ENCODE data around the gene ZDHHC8.

The ZDHHC8 gene

DNA sequence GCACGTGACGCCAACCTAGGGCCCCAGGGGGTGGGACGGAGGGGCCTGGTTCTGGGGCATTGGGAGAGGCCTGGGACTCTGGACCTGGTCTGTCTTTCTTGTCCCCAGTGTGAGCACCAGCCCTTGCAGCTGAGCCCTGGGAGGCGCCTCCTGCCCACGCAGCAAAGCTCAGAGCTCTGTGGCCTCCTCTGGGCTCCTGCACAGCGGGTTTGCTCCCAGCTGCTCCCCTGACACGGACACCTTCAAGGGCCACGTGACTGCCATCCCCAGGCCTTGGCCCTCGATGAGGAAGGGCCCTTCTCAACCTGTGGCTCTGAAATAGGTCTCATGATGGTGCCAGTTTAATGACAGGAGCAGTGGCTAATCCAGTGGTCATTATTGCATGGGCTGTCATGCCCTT, 50.8 kb downstream of the ZDHHC8 start:
- DNase-seq = no peak

DNA sequence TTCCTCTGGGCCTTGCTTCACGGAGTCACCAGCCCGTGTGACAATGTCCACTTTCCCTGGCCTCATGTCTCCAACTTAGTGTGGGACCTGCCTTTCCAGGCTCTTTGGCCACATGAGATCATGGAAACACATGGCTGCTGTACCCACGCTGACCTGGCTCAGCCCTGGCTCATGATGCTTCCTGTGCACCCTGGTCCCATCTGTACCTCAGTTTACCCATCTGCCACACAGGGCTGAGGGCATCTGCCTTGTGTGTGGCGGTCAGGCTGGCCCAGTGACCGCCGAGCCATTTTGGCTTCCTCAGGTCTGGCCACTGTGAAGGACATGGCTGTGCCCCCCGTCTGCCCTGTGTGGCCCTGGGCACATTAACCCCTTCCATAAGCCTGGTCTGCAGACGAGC, 51.5 kb downstream of the ZDHHC8 start:
- no peak for DNase-seq

DNA sequence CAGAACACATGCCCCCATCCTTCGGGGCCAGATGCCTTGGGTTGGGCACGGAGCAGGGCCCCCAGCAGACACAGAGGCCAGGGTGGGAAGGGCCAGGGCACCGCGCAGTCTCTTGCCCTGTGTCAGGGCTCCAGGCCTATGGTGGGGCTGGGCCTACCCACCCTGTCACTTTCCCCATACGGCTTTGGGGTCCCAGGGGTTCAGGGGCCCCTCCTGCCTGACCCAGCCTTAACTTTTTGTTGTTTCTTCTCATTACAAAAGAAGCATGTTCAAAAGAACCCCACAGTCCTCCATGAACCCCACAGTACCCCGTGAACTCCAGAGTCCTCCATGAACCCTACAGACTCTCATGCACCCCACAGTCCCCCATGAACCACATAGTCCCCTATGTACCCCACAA, 52.2 kb downstream of the ZDHHC8 start:
- DNase-seq = no peak

DNA sequence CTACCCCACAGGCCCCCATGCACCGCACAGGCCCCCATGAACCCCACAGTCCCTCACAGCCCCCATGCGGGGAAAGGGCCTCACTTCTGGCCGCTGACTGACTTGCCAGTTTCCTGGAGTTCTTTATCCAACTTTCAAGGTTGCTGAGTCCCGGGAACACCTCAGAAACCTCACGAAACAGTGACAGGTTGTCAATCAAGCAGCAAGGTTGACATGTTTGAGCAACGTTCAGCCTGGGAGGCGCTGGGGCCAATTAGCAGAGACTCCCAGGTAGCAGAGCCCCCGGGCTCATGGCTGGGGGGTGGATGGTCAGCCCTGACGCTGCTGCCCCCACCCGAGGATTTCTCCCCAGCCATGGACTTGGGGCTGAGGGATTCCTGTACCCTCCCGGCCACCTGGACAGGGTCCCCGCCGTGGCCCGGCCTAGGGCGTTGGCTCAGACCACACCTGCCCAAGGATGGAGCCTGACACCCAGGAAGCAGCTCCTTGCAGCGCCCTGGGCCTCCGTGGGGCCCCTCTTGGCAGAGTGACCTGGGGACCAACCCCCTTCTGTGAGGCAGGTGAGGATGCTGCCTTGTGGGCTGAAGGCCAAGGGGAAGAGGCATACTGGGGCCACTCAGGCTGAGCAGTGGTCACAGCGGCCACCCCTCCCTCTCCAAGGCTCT, 53.0 kb downstream of the ZDHHC8 start:
- no peak for DNase-seq

DNA sequence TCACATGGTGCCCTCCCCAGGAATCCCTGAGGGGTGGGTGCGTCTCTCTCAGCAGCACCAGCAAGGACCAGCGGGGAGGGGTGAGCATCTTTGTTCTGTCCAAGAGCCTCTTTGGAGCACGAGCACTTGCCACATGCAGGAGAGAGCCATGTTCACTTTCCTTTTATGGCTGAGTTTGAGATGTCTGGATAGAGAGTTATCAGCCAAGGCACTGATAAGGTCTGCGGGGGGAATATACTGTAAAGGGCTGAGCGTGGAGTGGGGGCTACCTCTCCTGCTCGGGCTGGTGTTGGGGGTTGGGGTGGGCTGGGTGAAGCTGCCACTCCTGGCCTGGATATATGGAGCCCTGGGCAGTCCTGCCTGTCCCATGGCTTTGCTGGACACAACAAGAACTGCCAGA, 54.1 kb downstream of the ZDHHC8 start:
- DNase-seq = no peak

DNA sequence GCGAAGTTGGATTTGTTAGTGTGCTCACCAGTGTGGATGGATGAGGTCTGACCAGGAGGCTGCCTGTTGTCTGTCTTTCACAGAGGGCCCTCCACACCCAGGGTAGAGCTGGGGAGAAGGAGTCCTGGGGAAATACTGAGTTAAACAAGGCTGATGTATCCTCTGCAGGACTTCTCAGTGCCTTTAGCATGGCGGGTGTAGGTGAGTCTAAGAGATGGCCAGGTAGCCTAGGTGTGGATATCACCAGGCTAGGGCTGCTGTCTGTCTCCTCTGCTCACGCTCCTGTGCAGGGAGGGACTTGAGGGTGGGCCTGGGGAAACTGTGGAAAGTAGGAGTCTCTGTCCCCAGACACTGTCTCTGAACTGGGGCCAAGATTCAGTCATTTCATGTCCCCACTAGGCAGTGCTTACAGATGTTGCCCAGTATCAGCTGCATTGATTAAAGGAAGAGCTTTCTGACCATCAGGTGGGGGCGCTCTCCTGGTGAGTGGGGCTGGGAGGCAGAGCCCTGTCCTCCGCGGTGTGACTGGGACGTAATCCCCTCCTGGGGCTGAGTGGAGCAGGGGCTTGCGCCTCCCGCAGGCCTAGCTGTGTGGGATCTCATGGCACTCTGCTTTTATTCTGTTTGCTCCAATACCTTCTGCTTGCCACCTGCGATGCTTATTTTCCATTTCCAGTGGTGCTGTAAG, 54.7 kb downstream of the ZDHHC8 start:
- DNase-seq = peak in 1 of 2 experiments; percentile 15

DNA sequence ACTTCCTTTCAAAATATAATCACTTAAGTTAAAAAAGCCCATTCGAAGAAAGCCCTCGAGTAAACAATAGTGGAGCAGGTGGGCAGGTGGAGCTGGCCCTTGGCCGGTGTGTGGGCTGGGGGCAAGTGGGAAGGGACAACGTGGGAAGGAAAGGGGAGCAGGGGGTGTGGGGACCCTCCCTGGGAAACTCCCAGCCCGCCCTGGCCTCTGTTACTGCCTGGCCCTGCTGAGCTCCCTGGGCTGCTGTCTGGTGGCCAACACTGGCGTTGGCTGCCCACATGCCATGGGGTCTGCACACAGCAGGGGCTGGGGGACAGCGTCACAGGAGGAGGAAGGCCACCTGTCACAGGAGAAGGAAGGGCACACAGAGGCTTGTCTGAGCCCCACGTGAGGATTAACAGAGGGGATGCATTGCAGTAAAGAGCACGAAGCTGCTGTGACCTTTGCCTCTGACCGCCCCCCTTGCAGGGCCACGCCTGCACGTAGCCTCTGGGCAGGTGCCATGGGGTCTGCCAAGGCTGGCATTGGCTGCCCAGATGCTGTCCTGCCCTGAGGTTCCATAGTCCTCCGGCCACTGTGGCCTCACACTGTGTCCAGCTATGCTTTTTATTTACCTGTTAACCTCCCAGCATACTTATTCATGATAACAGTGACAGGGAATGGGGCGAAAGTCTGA, 55.4 kb downstream of the ZDHHC8 start:
- DNase-seq = no peak

DNA sequence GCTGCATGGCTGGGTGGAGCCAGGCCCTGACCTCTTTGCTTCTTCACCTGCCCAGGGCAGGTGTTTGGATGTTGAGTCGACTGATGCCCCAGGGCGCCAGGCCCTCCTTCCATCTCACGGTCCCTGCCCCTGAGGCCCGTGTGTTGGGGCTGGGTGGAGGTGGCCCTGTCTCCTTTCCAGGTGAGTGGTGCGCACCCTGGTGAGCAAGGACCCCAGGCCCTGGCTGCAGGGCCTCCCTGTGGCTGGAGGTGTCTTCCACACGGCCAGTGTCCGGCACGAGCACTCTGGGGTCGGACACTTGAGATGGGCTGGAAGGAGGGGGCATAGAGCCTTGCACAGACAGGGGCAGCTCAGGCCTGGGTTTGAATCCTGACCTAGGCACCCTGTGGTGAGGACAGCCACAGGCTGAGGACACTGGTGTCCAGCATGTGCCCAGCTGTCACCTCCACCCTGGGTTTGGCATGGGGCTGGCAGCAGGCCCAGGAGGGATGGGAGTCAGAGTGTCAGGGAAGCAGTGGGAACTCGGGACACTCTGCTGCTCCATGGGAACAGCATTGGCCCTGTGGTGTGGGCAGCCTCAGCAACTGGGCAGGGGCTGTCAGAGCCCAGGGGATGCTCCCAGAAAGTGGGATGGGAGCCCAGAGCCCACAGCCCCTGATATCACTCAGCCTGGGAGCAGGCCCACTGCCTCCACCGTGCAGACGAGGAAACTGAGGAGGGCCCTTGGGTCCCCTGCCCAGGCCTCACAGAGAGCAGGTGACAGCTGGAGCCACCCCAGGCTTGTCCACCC, 56.4 kb downstream of the ZDHHC8 start:
- DNase-seq = no peak

DNA sequence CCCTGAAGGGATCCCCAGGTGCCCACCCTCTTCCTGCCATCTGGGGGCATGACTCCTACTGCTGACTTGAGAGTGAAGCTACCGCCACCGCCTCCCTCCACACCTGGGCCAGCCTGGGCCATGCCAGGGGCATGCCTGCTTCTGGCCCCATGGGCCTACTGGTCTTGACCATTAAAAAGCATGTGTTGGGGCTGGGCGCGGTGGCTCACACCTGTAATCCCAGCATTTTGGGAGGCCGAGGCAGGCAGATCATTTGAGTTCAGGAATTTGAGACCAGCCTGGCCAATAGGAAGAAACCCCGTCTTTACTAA, 56.9 kb downstream of the ZDHHC8 start:
- no peak for DNase-seq

DNA sequence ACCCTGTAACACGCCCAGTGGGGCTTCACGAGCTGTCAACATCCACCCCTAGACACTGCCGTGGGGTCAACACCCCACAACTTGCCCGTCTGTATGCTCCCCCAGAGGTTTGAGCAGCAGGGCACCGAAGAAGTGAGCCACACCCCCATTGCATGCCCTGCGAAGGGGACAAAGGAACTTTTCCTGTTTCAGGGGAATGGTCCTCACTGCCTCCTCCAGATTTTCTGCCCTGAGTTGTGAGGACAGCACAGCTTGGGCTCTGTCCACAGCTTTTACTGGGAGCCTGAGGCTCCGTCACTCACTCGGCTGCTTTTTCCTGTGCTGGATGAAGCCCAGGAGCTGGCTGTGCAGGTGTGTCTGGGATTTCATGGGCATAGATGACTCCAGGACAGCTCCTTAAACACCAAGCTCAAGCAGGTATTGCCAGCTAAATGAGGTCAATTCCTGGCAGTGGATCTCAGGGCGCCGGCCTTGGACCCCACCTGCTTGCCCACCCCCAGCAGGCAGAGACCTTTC, 59.5 kb downstream of the ZDHHC8 start:
- no peak for DNase-seq

DNA sequence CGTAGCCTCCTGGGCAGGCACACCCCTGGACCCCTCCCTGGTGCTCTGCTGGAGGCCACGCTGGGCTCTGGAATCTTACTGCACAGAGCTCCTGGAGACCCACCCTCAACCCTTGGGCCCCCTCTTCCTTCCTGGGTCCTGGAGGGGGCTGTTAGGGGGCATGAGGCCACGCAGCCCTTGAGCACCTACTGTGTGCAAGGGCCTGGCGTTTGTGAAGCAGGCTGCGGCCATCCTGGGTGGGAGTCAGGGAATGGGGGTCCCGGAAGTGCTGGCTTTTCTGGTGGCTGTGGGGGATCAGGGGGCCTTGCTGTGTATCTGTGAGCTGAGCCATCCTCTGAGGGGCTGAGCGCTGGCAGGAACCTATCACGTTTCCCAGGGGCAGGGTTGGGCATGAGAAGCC, 60.2 kb downstream of the ZDHHC8 start:
- no peak for DNase-seq

DNA sequence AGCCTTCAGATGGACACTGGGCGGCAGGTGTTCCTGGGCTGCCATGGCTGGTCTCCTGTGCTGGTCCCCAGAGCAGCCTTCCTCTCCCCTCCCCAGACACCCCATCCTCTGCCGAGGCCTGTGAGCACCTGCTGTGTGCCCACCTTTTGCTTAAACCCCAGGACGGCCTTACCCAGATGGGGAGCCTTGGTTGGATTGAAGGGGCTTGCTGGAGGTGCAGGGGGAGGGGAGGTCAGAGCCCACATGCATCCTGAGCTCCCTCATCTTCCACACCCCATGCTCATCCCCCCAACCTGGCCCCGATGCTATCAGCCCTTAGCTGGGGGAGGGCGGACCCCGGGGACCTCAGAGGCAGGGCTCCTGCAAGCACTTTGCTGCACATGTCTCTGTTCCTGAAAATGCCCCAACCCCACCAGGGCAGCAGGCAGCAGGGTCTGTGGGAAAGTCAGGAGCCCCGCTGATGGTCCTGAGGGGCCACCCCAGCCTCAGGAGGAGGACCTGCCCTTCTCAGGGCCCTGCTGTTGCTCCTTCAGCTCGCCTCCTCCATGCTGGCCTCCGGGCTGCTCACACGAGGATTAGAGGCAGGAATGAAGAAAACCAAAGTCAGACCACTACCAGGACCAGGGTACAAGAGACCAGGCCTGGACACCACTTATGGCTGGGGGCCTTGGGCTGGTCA, 60.8 kb downstream of the ZDHHC8 start:
- DNase-seq = no peak

DNA sequence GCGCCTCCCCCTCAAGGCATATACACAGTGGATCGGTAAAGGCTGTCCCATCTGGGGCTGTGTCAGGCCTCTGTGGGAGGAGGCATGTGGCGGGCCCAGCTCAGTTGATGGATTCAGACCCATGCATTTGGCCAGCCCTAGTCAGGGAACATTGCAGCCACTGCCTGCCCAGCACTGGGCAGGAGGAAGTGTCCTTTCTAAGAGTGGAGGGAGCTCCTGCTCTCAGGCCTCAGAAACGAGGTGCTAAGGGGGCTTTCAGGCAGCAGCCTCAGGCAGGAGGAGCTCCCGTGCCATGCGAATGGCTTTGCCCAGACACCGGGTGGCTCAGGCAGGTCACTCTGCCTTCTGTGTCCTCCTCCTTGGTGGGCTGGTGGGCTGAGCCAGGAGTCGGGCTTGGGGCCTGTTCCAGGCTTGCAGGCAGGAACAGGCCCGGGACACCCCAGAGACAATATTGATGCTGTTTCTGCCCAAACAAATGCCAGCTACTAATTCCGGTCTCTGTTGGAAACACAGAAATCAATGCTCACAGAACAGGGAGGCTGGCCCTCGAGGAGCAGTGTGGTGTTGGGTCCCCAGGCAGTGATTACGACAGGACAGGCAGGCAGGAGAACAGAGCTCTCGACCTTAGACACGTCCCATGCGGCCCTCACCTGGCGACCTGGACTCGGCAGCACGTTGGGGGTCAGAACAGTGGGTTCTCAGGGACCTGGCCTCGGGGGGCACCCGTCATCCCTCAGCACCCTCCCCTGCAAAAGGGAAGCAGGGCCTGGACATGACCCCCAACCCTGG, 61.6 kb downstream of the ZDHHC8 start:
- DNase-seq = no peak

DNA sequence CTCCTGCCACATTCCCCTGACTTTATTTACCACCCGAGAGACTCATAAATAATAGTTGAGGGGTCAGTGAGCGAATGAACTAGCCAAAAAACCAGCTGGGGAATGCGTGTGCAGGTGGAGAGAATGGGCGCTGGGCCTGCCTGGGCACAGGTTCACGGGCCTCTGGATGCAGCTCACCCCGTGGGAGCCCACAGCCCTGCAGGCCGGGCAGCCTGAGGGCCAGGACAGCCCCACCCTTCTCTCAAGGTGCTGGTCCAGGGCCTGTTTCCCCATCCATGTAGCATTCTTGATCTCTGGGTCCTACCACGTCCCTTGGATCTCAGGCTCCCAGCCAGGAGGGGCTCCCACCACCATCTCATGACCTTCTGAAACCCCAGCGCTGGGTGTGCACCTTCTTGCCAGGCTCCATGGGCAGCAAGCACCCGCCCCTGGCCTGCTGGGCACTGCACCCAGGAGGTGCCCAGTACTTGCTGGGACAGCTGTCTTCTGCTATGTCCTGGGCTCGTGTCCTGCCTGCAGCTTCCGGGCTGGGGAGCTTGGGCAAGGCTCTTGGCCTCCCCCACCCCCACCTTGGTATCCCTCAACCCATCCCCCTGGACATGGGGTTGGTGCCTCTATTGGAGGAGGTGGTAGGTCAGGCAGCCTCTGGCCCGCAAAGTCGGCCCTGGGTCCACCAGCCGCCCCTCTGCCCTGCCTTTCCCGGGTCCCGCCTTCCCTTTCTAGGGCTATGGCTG, 62.3 kb downstream of the ZDHHC8 start:
- DNase-seq = no peak

DNA sequence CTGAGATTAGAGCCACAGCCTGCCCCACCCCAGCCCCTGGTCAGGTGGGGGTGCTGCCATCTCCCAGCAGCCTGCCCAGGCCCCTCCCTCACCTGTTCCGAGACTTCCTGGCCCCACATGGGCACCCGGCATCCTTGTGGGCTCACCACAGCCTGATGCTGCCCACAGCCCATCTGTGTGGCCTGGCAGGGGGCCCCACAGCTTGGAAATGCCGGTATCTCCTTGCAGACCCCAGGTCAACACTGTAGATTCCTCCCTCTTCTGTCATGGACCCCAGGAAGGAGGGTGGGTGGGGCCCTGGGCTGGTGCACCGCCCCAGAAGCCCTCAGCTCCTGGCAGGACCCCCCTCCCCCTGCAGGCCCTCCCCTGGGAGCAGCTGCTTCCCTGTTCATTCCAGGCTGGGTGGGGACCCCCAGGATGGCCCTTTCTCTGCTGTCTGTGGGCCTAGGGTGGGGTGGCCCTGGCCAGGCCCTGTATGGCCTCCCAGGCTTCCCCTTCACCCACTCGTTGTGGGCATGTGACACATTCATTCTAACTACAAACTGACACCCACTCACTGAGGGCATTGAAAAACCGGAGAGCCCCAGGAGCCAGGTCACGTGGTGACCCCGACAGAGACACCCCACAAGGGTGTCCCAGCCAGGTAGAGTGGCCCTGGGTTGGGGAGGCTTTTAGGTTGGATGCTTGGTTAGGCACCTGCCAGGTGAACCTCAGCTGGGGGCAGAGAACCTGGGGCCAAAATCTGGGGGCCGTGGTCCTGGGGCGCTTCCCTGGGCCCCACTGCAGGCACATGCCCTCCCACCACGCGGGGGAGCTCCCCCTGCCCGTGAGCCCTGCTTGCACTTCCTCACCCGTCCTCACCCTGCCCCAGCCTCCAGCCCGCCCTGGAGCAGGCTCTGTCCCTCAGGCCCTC, 63.3 kb downstream of the ZDHHC8 start:
- no peak for DNase-seq

DNA sequence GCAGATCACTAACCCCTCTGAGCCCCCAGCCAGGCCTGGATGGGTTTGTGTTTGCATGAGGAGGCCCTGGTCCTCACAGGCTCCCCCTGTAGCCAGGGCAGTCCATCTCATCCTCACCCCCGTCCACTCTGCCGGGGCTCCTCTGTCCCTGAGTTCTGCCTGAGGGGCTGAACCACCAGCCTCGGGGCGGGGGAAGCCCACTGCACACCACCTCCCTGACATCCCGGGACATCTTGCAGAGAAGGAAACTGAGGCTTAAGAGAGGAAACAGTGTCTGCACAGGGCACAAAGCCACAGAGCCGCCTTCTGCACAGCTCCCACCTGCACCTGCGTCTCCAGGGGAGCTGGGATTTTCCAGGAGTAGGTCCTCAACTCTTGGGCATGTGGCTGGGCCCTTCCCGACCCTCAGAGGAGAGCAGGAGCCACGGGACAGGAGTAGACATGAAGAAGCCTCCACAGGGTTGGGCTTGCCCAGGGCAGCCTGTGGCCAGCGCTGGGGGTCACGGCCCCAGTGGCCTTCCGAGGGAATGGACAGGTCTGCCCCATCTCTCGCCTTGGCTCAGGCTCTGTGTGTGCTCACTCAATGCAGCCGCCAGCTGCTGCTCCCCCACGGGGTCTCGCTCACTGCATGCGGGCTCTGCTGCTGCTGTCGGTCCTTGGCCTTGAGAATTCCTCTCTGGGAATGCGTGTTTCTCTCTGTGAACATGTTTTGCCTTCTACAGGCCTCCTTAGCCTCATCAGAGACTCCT, 64.7 kb downstream of the ZDHHC8 start:
- no peak for DNase-seq

All from NCI-H526 (cell line).